Retinal pigment epithelial cell (primary cell): Measurements from ENCODE around the gene ASCC1.

Experiments used
- DNase-seq: peaks from one replicate; pipeline ENCODE4 v3.0.0-alpha.2; 2010; ENCODE audit warnings: low read depth
- H3K4me3 ChIP-seq: 2 replicates; pipeline ENCODE4 v1.5.1; 2011; ENCODE audit warnings: mild to moderate bottlenecking, low read length, control low read depth, moderate library complexity
- TF ChIP-seq, protein P1 (sequence below): conservative IDR thresholded peaks from 2 replicates; pipeline ENCODE4 v1.5.1; 2011; ENCODE audit warnings: low read depth, low read length, control low read depth, inconsistent platforms

The ASCC1 gene

DNA sequence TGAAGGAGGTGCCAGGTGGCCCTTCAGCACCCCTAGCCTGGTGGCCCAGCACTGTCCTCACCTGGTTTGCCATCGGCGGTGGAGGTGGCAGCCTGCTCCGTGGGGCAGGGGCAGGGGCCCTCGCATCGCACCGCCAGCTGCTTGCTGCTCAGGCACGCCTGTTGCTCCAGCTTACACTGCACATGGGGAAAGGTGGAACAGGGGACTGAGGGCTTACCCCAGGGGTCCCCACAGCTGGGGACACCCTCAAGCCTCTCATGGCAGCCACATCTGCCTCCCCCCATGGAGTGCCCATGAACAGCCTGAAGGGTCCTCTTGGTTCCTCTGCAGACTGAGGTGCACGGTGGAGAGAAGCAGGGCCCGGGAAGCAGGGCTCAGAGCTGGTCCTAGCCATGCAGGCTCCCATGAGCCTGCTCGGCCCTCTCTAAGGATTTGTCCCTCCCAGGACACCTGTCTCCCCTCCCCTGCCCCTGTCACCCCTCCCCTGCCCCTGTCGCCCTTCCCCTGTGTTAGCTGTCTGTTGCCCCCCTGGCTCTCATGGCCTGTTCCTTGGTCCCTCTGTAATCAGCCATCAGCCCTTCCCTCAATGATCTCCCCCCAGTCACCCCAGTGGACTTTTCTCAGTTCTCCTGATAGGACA is 147.8 kb downstream of the ASCC1 start:
- TF ChIP-seq, protein P1, sequence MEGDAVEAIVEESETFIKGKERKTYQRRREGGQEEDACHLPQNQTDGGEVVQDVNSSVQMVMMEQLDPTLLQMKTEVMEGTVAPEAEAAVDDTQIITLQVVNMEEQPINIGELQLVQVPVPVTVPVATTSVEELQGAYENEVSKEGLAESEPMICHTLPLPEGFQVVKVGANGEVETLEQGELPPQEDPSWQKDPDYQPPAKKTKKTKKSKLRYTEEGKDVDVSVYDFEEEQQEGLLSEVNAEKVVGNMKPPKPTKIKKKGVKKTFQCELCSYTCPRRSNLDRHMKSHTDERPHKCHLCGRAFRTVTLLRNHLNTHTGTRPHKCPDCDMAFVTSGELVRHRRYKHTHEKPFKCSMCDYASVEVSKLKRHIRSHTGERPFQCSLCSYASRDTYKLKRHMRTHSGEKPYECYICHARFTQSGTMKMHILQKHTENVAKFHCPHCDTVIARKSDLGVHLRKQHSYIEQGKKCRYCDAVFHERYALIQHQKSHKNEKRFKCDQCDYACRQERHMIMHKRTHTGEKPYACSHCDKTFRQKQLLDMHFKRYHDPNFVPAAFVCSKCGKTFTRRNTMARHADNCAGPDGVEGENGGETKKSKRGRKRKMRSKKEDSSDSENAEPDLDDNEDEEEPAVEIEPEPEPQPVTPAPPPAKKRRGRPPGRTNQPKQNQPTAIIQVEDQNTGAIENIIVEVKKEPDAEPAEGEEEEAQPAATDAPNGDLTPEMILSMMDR = no peak
- no peak overlapping the region for H3K4me3 ChIP-seq
- DNase-seq = no peak

DNA sequence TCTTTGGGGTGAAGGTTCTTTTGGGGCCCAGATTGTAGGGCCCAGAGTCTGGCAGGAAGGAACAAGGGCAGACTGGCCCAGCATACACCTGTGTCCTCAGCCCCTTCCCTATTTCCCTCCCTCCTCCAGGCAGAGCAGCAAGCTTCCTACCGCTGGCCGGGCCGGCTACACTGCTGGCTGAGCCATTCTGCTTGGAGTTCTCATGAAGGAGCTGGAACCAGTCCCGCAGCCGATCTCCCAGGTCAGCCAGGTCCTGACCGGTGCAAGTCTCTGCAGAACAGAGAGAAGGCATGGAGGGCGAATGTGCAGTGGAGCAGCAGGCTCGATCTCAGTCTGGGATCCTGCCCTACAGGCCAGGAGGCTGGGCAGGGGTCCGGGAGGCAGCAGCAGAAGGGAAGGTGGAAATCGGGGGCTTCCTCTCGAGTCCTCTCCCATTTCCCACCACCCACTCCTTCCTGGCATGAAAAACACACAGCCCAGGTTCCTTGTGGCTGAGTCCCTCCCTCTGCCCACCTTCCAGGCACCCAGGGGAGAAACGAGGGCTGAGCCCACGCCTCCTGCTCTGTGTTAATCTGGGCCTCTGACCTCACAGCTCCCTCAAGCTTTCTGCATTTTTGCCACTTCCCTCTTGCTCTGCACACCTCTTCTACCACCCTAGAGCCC is 148.5 kb downstream of the ASCC1 start:
- no peak for DNase-seq
- TF ChIP-seq, protein P1 = no peak
- H3K4me3 ChIP-seq = no peak overlapping the region

DNA sequence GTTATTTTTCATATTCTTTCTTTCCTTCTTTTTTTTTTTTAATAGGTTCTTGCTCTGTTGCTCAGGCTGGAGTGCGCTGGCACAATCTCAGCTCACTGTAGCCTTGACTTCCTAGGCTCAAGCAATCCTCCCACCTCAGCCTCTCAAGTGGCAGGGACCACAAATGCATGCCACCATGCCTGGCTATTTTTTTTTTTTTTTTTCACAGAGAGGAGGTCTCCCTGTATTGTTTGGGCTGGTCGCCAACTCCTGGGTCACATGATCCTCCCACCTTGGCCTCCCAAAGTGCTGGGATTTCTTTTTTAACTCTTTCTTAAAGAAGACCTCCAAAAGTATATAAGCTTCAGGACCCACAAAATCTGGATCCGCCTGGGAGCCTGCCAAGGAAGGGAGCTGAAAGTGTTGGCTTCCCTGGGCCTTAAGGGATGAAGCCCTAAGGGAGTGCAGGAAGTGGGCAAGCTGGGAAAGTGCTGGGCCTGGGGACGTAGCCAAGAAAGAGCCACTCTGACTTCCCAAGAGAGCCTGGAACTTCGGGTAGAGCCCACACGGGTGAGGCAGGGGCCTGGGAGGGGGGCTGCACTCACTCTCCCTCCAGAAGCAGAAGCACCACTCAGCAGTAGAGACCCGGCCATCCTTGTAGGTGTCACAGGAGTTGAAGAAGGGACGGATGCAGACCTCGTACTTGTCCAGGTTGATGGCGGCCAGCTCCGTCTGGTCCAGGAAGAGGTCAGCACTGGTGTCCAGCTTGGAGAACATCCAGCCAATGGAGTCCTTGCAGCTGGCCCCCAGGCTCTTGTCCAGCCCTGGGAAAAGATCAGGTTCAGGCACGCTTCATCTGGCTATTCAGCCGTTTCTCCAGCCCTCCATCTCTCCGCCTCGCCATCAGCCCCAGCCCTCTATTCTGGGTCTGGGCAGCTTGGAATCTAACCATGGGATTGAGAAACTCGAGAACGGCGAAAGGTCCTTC is 149.5 kb downstream of the ASCC1 start:
- no peak for DNase-seq
- no peak overlapping the region for H3K4me3 ChIP-seq
- TF ChIP-seq, protein P1 = no peak

DNA sequence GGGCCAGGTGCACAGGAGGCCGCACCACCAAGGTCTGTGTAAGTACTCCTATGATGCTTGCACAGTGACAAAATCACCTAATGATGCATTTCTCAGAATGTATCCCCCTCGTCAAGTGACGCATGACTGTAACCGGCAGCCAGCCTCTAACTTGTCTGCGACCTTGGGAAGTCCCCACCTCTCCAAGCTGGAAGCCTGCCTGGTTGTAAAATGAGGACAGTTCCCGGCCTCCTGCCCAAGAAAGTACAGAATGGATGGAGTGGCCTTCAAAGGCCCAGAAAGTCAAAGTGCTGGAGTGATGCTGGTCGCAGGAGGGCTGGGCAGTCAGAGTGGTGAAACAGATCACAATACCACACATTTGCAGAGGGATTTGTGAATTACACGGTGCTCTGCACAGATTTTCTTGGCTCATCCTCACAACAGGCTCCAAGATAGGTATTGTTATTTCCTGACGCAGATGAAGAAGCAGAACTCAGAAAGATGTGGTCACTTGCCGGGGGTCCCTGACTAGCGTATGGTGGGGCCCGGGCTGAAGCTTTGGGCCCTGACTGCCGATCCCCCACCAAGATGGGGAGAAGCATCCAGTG is 150.5 kb downstream of the ASCC1 start:
- TF ChIP-seq, protein P1 = no peak

DNA sequence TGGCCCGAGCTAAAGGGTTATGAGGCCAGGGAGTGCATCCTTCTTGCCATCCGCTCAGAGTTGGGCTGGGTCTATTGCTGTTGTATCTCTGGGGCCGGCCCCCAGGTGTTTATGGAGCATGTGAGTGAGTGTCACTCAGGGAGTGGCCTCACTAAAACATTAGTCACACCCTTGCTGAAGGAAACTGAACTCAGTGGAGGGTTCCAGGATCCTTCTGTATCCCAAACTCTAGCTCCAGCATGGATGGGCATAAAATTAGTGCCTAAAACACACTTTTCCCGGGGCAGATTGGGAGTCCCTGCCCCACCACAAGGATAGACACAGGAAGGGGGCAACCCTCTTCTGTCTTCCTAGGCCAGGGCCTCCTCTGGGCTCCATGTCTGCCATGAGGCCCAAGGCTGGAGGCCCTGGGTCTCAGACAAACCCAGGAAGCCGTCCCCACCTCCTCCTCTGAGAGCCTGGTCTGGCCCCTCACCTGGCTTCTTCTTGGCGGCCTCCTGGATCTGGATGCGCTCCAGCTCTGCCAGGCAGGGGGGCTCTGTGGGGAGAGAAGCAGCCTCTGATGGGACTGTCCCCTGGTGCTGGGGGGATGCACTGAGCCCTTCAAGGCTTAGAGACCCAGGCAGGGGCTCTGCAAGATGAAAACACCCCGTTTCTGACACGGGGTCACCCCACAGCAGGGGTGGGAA is 152.2 kb downstream of the ASCC1 start:
- no peak for DNase-seq
- no peak overlapping the region for H3K4me3 ChIP-seq
- TF ChIP-seq, protein P1 = no peak

More for the DNA sequence above, 150.5 kb downstream of the ASCC1 start:
- DNase-seq = no peak
- H3K4me3 ChIP-seq = no peak overlapping the region
